ENCODE results near the gene ZKSCAN5. TPM values are rescaled to one million over a fixed set of nuclear protein-coding genes. Genes with fewer than 3 reads are reported as not detected.

ZKSCAN5 gene
- total RNA-seq, 4 donors from 2014 or later: 3.2 to 7.1 (median 5.1) TPM

DNA sequence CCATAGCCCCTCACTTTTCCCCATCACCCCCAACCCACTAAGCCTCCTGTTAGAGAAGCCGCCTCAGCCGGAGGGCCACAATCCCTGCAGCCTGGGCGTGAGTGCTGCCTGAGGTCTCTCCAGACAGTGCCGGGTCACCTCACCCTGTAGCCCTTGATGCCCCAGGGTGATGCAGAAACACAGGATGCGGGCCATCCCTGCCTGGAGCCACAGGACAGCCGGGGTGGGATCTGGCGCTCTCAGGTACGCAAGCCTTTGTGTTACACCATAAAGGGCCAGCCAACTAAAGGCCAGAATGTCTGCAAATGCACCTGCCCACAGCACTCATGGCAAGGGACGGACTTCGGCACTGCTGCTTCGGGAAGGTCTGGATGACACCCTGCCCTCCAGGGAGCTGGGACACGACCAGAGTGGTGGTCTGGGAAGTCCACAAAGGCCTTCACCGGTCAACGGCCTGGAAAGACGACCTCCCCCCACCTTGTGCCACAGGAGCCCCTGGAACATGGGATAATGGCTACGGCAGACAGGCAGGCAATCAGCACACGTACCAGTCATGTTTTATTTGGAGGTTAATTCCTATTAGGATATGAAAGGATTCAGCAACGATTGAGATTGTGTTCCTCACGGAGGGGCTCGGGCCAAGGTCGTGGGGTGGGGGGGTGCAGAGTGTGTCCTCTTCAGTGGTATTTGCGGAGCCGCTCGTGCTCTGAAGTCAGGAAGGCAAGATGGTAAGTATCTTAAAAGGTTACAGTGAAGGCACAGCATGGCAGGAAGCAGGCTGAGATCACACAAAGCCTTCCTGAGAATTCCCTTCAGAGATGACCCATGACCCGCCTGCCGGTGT is 46.6 kb upstream of the ZKSCAN5 start:
- peaks cover 0 to 41% (median 6%) of the 10 kb centered on the region in 3 donors for H3K4me1 ChIP-seq
- no peaks in the 10 kb centered on the region for H3K27me3 ChIP-seq
- no peak for DNase-seq
- no peaks in the 10 kb centered on the region for H3K9me3 ChIP-seq
- H3K36me3 ChIP-seq: peaks cover 22 to 94% (median 34%) of the 10 kb centered on the region in 3 donors
- no peak overlapping the region for H3K27ac ChIP-seq
- intact Hi-C loops (cut with DNase I): no loop called here
- TF ChIP-seq, protein P1, sequence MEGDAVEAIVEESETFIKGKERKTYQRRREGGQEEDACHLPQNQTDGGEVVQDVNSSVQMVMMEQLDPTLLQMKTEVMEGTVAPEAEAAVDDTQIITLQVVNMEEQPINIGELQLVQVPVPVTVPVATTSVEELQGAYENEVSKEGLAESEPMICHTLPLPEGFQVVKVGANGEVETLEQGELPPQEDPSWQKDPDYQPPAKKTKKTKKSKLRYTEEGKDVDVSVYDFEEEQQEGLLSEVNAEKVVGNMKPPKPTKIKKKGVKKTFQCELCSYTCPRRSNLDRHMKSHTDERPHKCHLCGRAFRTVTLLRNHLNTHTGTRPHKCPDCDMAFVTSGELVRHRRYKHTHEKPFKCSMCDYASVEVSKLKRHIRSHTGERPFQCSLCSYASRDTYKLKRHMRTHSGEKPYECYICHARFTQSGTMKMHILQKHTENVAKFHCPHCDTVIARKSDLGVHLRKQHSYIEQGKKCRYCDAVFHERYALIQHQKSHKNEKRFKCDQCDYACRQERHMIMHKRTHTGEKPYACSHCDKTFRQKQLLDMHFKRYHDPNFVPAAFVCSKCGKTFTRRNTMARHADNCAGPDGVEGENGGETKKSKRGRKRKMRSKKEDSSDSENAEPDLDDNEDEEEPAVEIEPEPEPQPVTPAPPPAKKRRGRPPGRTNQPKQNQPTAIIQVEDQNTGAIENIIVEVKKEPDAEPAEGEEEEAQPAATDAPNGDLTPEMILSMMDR (IDR thresholded peaks at IDR 0.05): no peak
- no peak for TF ChIP-seq POLR2A (IDR thresholded peaks at IDR 0.05)
- H3K4me3 ChIP-seq: no peak overlapping the region
- 72 to 78% methylated on average over 10 to 15 of the region's 26 CpGs for WGBS, 2 donors

DNA sequence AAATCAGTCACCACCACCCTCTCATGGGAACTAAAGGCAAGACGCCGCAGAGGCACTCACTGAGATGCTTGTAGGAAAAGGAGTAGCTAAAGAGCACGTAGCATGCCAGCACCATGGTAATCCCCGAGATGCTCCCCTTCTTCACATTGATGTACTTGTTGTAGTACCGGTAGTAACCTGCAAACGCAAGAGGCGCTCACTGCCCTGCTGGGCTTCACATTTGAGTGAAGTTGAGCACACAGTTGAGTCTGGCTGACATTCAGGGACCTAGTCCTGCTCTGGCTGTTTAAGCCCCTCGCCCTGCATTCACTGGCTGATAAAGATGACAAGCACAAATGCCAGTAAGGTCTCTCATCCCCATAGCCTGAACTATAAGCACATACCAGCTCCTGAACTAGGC is 45.4 kb upstream of the ZKSCAN5 start:
- no peak overlapping the region for H3K4me3 ChIP-seq
- H3K27me3 ChIP-seq: no peaks in the 10 kb centered on the region
- DNase-seq: no peak
- peaks cover 0 to 44% (median 10%) of the 10 kb centered on the region in 3 donors for H3K4me1 ChIP-seq
- H3K9me3 ChIP-seq: no peaks in the 10 kb centered on the region
- intact Hi-C loops (cut with DNase I): no loop called here
- no peak overlapping the region for H3K27ac ChIP-seq
- 82 to 83% methylated on average over 6 to 8 of the region's 8 CpGs for WGBS, 2 donors
- peaks cover 22 to 94% (median 26%) of the 10 kb centered on the region in 3 donors for H3K36me3 ChIP-seq
- TF ChIP-seq, protein P1 (IDR thresholded peaks at IDR 0.05): peak in 3 of 6 experiments; percentile 3 to 42 (median 17)
- TF ChIP-seq POLR2A (IDR thresholded peaks at IDR 0.05): no peak

DNA sequence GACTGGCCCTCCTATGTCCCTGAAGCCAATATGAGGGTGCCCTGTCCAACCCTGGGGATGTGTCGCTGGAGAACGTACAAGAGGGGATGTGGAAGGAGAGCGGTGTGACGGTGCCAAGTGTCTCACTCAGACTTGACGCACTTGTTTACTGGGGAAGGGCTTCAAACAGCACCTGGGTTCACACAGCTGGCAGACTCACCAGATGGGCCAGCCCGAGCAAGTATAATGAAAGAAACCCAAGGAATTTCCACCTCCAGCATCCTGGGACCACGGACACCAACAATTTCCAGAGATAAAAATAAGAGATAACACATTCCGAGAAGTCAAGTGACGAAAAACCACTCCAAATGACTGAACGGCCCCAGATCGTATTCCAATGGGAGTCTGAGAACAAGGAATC is 43.8 kb upstream of the ZKSCAN5 start:
- TF ChIP-seq, protein P1 (IDR thresholded peaks at IDR 0.05): no peak
- no peak for TF ChIP-seq POLR2A (IDR thresholded peaks at IDR 0.05)
- H3K27ac ChIP-seq: no peak overlapping the region
- DNase-seq: no peak
- intact Hi-C loops (cut with DNase I): no loop called here
- H3K4me3 ChIP-seq: no peak overlapping the region
- no peaks in the 10 kb centered on the region for H3K27me3 ChIP-seq
- H3K9me3 ChIP-seq: no peaks in the 10 kb centered on the region
- H3K4me1 ChIP-seq: peaks cover 10 to 60% (median 21%) of the 10 kb centered on the region in 3 donors
- H3K36me3 ChIP-seq: peaks cover 22 to 84% (median 23%) of the 10 kb centered on the region in 3 donors
- 67 to 68% methylated on average over 10 to 11 of the region's 11 CpGs for WGBS, 2 donors

DNA sequence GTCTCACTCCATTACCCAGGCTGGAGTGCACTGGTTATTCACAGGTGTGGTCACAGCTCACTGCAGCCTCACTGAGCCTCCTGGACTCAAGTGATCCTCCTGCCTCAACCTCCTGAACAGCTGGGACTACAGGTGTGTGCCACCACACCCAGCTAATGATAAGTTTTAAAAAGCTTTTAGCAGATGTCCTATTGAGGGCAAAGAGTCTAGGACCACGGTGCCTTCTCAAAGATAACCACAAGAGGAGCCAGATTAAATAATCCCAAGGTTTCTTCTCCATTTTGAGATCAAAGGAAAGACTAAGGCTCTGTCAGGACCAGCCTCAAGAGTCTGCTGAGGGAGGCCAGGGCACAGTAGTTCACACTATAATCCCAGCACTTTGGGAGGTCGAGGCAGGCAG is 43.2 kb upstream of the ZKSCAN5 start:
- no peak overlapping the region for H3K27ac ChIP-seq
- WGBS, 2 donors: 82 to 100% methylated on average over 2 of the region's 2 CpGs
- intact Hi-C loops (cut with DNase I): no loop called here

DNA sequence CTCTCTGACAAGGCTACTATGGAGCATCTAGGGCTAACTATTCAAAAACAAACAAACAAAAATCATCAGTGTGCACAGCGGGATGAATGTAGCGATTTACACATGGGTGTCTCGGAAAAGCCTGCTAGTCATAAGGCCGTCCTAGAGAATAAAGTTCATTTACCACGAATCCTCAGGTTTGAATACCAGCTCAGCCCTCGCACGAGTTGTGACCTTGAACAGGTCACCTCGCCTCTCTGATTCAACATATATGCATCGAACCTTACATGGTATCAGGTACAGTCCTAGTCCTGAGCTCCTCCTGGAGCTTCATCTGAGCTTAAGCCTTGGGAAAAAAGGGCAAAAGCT is 39.1 kb upstream of the ZKSCAN5 start:
- H3K4me1 ChIP-seq: peaks cover 10 to 69% (median 24%) of the 10 kb centered on the region in 3 donors
- intact Hi-C loops (cut with DNase I): no loop called here
- H3K9me3 ChIP-seq: no peaks in the 10 kb centered on the region
- 1% methylated on average over 9 of the region's 9 CpGs for WGBS, 2 donors
- peak overlapping the region; percentile 81 to 91 (median 84) for H3K4me3 ChIP-seq
- H3K27ac ChIP-seq: peak overlapping the region; percentile 89 to 92 (median 92)
- DNase-seq: no peak
- H3K36me3 ChIP-seq: peaks cover 0 to 36% (median 4%) of the 10 kb centered on the region in 3 donors
- no peaks in the 10 kb centered on the region for H3K27me3 ChIP-seq
- TF ChIP-seq POLR2A (IDR thresholded peaks at IDR 0.05): no peak
- TF ChIP-seq, protein P1 (IDR thresholded peaks at IDR 0.05): no peak

More for the DNA sequence above, 43.2 kb upstream of the ZKSCAN5 start:
- H3K4me3 ChIP-seq: no peak overlapping the region
- no peaks in the 10 kb centered on the region for H3K27me3 ChIP-seq
- no peak for TF ChIP-seq POLR2A (IDR thresholded peaks at IDR 0.05)
- TF ChIP-seq, protein P1 (IDR thresholded peaks at IDR 0.05): no peak
- peaks cover 10 to 61% (median 21%) of the 10 kb centered on the region in 3 donors for H3K4me1 ChIP-seq
- H3K9me3 ChIP-seq: no peaks in the 10 kb centered on the region
- DNase-seq: no peak
- peaks cover 22 to 78% (median 23%) of the 10 kb centered on the region in 3 donors for H3K36me3 ChIP-seq
